ENCODE data around the gene POTEH.
"Not testable (repeated sequence)": the region's sequence is repeated elsewhere in the genome, so short reads cannot be mapped to it uniquely, and the experiment has no call there.

The POTEH gene

DNA sequence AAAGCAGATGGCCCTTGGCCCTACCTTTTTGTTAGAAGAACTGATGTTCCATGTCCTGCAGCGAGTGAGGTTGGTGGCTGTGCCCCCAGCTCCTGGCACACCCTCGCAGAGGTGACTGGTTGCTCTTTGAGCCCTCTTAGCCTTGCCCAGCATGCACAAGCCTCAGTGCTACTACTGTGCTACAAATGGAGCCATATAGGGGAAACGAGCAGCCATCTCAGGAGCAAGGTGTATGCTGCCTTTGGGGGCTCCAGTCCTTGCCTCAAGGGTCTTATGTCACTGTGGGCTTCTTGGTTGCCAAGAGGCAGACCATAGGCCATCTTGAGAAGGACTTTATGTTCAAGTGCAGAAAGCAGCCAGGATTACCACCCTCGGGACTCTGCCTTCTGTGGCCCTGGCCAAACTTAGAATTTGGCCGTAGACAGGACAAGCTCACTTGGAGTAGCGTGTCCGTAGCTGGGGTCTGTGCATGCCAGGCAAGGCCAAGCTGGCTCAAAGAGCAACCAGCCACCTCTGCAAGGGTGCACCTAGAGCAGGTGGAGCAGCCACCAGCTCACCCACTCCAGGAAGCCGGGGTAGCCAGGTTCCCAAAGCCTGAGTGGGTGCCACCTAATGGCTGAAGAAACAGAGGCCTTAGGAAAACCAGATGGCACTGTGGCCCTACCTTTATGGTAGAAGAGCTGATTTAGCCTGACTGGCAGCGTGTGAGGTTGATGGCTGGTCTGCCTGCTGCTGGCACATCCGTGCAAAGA, 48.5 kb downstream of the POTEH start:
- not testable (repeated sequence) for DNase-seq

DNA sequence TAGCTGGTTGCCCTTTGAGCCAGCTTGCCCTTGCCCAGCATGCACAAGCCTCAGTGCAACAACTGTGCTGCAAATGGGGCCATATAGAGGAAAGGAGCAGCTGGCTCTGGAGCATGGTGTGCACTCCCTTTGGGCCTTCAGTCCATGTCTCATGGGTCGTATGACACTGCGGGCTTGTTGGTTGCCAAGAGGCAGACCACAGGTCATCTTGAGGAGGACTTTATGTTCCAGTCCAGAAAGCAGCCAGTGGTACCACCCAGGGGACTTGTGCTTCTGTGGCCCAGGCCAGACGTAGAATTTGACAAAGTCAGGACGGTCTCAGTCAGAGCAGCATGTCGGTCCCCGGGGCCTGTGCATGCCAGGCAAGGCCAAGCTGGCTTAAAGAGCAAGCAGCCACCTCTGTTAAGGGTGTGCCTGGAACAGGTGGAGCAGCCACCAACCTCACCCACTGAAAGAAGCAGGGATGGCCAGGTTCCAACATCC, 49.1 kb downstream of the POTEH start:
- DNase-seq = not testable (repeated sequence)

DNA sequence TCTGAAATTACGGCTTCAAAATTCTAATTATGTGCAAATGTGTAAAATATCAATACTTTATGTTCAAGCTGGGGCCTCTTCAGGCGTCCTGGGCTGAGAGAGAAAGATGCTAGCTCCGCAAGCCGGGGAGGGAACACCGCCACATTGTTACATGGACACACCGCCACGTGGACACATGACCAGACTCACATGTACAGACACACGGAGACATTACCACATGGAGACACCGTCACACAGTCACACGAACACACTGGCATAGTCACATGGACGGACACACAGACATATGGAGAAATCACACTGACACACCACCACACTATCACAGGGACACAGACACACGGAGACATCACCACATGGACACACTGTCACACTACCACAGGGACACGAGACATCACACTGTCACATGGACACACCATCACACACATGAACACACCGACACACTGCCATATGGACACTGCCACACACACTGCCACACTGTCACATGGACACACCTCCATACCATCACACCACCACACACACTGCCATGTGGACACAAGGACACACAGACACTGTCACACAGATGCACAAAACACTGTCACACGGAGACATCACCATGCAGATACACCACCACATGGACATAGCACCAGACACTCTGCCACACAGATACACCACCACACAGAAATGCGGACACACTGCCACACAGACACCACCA, 58.0 kb downstream of the POTEH start:
- not testable (repeated sequence) for DNase-seq

DNA sequence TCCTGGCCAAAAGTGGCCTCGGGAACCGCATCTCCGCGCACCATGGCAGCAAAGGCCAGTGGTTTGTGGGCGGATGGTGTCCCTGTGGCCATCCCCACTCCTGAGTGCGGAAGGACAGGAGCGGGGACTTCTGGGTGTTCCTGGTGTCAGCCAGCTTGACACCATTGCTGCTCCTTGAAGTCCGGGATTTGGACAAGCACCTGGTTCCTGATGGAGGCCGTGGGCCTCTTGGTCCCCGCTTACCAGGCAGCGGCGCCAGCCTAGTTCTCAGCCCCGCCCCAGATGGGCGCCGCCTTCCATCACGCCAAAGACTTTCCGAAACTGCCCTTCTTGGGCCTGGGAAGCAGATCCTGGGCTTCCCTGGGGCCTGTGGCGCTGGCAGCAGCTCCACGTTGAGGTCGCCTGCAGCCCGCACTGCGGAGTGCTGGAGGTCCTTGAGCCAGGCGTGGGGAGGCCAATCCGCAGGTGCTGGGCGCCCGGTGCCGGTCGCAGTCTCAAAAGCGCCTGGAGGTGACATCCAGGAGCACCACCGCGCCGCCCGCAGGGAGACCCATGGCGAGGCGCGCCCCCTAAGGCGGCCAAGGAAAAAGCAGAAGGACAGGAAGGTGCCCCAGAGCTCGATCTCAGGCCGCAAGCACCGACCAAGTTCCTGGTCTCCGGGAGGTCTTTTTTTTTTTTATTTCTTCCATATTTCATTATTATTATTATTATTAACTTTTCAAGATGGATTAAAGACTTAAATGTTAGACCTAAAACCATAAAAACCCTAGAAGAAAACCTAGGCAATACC, 59.5 kb downstream of the POTEH start:
- DNase-seq = not testable (repeated sequence)

DNA sequence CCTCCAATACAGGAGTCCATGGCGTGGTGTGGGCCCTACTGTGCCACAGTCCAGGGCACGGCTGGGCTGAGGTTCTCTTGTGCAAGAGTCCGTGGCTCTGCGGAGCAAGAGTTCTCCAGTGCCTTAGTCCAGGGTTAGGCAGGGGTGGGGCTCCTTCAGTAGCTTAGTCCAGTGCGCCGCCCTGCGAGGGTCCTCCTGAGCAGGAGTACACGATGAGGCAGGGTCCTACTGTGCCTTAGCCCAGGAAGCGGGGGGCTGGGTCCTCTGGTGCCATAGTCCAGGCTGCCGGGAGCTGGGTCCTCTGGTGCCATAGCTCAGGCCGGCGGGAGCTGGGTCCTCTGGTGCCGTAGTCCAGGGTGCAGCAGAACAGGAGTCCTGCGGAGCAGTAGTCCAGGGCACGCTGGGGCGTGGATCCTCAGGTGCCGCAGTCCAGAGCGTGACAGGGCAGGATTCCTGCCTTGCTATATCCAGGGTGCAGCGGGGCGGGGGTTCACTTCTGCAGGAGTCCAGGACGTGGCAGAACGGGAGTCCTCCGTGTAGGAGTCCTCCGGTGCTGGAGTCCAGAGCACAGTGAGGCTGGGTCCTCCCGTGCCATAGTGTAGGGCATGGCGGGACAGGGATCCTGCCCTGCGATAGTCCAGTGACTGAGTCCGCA, 69.7 kb downstream of the POTEH start:
- DNase-seq = not testable (repeated sequence)

DNA sequence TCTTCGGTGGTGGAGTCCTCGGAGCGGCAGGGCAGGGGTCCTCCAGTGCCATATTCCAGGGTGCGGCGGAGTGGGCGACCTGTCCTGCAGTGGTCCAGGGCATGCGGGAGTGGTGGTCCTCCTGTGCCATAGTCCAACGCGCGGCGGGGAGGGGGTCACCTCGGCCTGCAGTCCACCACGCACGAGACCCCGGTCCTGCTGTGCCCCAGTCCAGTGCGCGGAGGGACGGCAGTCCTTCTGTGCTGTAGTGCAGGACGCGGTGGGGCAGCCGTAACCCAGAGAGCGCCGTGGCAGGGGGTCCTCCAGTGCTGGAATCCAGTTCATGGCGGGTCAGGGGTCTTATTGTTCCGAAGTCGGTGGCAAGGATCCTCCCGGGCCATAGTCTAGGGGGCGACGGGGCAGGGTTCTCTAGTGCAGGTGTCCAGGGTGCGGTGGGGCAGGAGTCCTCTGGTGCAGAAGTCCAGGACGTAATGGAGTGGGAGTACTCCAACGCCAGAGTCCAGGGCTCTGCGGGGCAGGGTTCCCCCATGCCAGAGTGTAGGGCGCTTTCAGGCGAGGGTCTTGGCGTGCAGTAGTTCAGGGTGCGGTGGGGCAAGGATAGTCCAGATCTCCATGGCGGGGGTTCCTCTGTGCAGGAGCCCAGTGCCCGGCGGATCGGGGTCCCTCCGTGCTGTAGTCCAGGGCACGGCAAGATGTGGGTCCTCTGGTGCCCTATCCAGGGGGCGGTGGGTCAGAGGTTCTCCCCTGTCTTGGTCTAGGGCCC, 70.7 kb downstream of the POTEH start:
- DNase-seq = not testable (repeated sequence)

DNA sequence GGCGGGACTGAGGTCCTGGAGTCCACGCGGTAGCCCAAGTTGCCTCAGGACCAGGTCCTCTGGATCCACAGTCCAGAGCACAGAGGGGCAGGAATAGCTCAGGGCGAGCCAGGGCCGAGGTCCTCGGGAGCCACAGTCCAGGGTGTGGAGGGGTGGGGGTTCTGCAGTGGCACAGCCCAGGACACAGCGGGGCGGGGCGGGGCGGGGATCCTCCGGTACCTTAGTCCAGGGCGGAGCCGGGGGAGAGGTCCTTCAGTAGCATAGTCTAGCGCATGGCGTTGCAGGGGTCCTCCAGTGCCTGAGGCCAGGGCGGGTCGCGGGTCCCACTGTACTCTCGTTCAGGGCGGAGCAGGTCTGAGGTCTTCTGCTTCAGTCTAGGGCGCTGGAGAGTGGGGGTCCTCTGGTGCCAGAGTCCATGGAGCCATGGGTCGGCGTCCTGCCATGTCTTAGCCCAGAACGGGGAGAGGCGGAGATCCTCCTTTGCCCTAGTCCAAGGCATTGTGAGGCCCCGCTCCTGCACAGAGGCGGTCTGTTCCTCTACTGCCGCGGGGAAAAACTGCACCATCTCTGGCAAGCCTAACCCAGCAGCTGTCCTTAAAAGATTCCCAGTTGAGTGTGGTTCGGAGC, 71.4 kb downstream of the POTEH start:
- DNase-seq = not testable (repeated sequence)

DNA sequence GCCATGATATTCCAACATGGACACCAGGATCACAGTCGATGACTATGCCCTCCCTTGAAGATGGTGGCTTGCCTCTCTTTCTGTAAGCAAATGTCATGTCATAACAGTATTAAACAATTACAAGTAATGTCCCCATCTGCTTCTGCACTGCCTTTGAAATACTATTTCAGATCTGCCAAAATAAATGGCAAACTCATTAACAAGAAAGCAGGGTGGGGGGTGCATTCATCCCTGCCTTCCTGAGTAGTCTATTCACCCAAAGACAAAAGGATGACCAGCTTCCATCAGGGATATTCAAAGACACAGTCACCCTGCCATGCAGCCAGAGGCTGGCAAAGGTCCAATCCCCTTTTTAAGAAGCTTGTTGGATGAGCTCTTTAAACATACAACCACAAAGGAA, 73.7 kb downstream of the POTEH start:
- DNase-seq = not testable (repeated sequence)
